GM19397 (cell line): Measurements from ENCODE around the gene CASZ1.

Experiments
- ATAC-seq: cut with Tn5 transposase; IDR thresholded peaks from one replicate; pipeline ENCODE4 v1.9.1; 2021; ENCODE audit warnings: mild to moderate bottlenecking, moderate library complexity; ENCODE audit not compliant: unreplicated experiment

Gene CASZ1

DNA sequence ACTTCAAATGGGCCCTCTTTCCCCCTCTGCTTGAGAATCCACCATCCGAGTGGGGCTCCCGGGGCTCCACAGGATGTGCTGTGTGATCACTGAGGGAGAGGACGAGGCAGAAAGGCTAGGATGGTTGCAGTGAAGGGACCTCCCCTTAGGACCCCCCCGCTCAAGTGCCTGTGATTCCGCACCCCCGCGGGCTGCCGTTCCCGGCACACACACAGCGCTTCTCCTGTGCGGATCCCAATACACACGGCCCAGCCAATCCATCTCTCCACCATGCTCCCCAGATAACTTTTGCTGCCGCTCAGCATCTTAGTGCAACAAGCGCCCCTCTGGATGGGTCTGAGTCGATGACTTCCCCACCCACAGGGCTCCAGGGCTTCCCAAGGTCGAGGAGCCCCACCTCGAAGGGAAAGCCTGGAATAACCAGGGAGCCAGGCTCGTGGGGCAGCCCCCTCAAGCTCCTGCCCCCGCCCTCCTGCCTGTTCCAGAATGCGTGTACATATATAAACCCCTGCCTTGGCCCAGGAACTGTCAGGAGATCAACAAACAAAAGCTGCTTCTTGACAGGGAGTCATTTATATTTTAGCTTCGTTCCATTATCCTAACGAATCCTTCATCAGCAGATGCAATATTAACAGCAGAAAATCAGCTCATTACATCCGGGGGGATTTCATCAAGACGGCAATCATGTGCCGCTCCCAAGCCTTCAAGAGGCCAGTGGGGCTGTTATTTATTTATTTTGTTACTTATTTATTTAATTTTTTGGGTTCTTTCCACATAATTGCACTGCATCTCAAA, 83.7 kb downstream of the CASZ1 start:
- no peak for ATAC-seq

GRCh38 chr1:10710489-10710888, 86.0 kb downstream of the CASZ1 start:
- ATAC-seq: no peak

DNA sequence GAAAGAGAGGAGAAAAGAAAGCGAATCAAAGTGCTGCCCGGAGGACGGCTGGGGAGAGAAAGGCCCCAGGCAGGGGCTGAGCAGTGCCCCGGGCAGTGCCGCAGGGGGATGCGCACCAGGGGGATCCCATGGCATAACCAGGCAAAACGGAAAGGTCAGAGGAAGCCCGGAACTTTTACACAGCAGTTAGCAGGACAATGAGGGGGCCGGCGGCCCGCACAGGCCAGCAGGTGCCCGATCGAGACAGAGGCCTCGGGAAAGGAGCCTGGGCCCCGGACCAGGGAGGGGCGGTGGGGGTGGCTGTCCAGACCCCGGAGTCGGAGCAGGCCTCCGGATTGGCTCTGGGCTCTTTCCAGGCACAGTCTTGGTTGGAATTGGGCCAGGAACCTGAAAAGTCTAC, 86.8 kb downstream of the CASZ1 start:
- no peak for ATAC-seq

GRCh38 chr1:10709165-10709564, 87.3 kb downstream of the CASZ1 start:
- ATAC-seq: no peak

- ATAC-seq: no peak
Measured at GRCh38 chr1:10708757-10709156, 87.7 kb downstream of the CASZ1 start.

DNA sequence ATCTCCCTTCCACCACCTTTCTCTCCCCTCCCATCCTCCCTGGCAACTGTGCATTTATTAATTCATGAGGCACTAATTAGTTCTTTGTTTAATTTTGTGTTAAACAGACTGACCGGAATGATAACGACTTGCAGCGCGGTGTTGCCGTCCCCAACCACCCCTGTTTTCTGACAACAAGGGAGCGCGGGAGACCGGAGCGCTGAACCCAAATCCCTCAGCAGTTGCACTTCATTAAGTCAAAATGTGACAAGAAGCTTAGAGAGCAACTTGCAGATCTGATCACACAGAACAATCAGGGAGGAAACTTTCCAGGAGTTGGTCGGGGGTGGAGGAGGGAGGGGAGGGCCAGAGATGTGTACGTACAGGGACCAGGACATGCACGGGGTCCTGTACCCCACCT, 89.2 kb downstream of the CASZ1 start:
- no peak for ATAC-seq

DNA sequence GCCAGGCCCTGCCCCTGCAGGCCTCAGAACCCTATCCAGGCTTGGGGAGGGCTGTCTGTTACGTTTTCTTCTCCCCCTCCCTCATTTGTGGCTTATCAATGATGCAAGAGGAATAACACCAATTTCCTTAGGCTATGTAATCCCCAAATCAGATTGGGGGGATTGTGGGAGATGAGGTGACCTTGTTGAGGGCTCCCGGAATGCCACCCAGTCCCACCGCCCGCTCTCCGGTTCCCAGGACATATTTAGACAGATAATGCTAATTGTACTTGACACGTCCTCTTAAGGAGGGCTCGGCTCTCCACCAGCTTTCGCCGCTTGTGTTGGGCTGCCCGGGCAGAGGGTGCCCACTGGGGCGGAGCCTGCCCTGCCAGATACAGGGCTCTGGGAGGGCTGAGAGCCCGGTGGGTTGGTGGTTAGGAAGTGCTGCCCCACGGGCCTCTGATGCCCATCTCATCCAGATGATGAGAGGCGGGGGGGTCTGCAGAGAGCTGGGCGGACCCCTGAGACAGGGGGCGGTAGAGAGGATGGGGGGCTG, 90.0 kb downstream of the CASZ1 start:
- no peak for ATAC-seq

DNA sequence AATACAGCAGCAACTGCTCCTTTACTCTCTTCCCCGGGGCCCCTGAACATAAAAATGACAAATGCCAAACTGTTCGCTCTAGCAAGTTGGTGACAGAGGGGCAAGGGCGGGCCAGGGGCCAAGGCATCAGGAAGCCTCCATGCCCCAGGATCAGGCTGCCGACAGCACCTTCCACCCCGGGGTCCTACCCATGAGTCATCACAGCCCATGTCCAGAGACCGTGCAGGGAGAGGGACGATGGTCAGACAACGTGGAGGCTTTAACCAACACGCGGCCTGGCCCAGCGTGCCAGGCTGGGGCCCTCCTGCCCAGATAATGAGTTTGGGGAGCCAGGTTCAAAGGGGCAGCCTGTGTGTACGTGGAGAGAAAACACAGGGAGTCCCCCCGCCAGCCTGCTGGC, 90.5 kb downstream of the CASZ1 start:
- no peak for ATAC-seq

DNA sequence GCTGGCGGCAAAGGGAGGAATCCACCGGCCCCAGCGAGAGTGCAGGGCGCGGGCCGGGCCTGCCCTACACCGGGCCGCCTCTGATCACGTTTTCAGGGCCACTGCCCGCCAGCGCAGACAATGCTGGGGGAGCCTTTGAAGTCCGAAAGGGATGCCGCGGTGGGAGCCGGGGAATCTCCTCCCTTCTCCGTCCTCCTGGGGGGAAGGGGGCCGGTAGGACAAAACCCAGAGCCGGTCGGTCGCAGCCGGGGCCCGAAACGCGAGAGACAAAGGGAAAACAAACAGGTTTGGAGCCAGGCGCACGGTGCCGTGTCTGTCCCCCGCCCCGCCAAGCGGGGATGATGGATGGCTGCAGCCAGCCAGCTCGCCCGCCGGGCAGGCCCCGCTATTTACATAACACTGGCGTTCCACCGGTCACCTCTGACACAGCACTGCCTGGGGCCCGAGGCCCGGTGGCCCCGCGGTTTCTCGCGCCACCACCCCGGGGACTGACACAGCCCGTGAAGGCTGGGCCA, 92.0 kb downstream of the CASZ1 start:
- no peak for ATAC-seq

- no peak for ATAC-seq
Measured at GRCh38 chr1:10703702-10704101, 92.7 kb downstream of the CASZ1 start.

DNA sequence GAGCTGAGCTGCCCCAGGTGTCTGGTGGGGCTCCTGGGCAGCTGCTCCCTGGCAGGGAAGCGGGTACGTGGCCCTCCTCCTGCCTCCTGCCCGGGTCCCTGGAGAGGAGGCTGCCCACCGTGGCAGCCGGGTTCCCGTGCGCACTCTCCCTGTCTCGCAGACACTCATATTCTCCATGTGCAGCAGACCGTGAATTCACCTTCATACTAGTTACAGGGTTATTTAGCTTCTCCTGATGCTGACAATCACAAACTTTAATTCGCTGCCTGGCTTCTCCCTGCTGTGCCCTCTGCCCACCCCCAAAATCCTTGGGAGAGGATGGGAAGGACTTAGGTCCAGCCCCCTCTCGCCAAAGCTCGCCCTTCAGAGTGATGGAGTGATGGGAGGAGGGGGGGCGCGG, 95.3 kb downstream of the CASZ1 start:
- no peak for ATAC-seq

DNA sequence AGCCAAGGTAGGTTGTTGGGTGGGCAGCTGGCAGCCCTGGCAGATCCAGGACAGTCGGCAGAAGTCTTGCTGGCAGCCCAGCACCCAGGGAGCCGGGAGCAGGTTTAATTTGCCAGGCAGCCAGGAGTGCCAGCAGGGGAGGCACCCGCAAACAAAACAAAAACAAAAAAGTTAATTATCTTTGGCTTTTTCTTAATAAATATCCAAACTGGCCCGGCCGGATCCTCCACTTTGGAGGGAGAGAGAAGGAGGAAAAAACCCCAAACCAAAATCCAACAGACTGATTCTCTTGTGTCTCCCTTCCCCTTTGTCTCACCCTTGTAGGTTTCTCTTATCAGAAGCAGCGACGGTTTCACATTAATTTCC, 97.0 kb downstream of the CASZ1 start:
- no peak for ATAC-seq

GRCh38 chr1:10698726-10699469, 97.5 kb downstream of the CASZ1 start:
- ATAC-seq: no peak

GRCh38 chr1:10697621-10698160, 98.8 kb downstream of the CASZ1 start:
- no peak for ATAC-seq

DNA sequence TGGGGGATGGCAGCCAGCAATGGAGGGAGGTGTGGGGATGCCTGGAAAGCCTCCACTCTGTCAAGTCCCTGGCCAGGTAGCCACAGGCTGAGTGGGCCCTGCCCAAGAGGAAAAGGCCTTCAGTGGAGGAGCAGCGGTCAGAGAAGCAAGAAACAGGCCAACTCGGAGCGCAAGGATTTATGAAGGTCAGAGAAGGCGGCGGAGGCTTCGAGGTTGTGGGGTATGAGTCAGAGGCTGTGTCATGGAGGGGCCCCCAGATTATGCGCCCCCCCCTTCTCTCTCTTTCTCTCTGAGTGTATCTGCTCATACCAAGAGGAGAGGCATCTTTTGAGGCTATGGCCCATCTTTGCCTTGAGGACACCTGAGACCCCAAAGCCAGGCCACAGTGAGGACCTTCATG, 99.5 kb downstream of the CASZ1 start:
- no peak for ATAC-seq

DNA sequence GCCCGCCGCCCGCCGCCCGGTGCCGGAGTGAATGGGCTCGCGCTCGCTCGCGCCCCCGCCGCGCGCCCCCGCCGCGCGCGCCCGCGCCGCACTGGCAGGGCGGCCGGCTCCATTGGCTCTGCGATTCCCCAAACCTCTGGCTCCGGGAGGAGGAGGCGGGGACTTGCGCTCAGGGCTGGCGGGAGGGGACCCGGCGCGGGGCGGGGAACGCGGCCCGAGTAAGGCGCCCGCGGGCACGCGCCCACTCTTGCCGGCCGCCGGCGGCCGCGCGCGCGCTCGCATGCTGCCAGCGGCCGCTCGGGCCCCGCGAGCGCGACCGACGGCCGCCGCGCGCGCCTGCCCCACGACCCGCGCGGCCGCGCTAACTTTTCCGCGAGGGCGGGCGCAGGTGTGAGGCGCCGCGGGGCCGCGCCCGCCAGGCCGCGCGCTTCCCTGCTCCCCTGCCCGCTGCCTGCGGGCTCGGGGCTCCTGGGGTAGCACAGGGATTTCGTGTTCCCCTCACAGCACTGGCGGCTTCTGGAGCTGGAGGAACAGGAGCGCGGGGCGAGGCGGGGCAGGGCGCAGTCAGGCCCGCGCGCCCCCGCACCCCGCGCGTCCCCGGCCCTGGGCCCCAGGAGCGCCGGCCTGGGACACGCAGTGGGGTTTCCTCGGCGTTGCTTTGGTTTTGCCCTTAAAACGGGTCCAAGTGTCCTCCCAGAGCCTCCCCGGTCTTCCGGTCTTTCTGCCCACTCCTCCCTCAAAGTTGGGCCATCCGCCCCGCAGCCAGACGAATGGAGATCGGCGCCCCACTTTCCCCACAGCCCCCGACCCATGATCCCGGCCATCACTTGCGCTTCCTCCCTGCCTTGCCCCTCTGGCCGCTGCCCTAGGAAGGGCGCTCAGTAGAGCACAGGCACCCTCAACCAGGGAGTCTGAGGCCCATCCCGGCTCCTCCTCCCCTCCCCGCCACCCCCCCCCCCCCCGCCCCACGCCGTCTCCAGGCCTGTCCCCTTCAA, 101.5 kb downstream of the CASZ1 start:
- ATAC-seq: peak; percentile 50

DNA sequence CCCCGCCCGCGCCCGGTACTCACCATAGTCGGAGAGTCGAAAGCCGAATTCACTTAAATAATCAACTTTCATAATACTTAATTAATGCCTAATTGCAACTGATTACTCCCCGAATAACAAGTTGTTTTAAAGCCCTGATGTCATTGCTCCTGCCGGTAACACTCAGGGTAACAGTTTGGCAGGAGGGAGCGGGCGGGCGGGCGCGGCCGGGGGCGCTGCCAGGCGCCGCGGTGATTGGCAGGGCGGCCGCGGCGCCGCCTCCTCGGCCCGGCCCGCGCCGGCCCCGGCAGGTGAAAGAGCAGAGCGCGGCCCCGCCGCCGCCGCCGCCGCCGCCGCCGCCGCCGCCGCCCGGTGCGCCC, 102.2 kb downstream of the CASZ1 start:
- ATAC-seq: peak; percentile 44

DNA sequence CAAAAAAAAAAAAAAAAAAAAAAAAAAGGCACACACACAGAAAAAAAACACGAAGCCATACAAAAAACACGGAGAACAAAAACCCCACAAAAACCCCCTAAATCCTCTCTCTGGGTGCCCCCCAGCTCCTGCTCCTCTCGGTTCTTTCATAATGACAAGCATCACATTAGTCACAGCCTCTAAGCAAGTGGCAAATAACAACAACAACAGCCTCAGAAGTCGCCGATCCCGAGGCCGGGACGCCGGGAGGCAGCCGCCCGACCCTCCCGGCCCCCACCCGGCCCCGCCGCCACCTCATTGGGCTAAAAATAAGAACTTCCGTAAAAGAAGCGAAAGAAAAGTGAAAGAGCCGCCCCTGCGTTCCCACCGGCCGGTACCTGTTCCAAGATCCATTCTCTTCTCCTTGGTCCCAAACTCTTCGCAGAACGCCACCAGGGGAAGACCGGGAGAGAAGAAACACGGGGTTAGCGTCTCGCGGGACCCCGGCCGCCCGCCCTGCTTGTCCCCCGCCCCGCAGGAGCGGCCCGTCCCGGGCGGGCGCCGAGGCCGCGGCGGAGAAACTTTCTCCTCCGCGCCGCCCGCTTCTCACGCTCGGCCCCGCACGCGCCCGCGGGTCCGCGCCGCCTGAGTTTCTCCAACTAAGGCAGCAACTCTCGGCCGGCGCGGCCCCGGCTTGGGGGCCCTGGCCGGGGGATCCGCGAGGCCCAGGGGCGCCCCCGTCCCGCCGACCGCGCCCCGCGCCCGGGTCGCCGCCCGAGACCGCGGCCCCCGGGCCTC, 102.8 kb downstream of the CASZ1 start:
- ATAC-seq: peak; percentile 29

DNA sequence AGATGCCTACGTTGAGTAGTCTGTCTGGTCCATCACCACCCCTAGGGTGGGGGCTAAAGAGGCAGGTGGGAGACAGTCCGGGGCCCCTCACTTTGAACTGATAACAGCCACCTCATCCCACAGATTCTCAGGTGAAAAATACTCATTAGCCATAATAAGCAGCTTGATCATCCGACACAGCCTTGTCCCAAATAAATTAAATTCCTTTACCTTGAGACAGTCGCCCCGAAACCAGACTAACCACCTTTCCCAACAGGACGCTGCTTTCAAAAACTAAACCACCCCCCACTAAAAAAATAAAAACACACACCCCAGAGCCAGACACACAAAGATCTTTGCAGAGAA, 103.3 kb downstream of the CASZ1 start:
- ATAC-seq: no peak
